Nephron (organoid): ENCODE results near the gene FAM120C.

Experiments used
- H3K27ac Mint-ChIP-seq, 3 experiments: 2 replicates each; pipeline ENCODE4 v1.8.0; 2020; ENCODE audit warnings: mixed read lengths in 3 of 3, mild to moderate bottlenecking in 2 of 3, moderate library complexity in 1 of 3
- H3K27me3 Mint-ChIP-seq: 2 replicates; pipeline ENCODE4 v1.8.0; 2021; ENCODE audit warnings: low read depth, mild to moderate bottlenecking, moderate library complexity, mixed read lengths
- H3K36me3 Mint-ChIP-seq: 2 replicates; pipeline ENCODE4 v1.8.0; 2020; ENCODE audit warnings: low read depth, mixed read lengths
- H3K4me1 Mint-ChIP-seq: 2 replicates; pipeline ENCODE4 v1.8.0; 2020; ENCODE audit warnings: mixed read lengths
- H3K4me3 Mint-ChIP-seq, 3 experiments: 2 replicates each; pipeline ENCODE4 v1.8.0; 2020; ENCODE audit warnings: mild to moderate bottlenecking in 3 of 3, mixed read lengths in 3 of 3, moderate library complexity in 2 of 3
- H3K9me3 Mint-ChIP-seq: 2 replicates; pipeline ENCODE4 v1.8.0; 2020; ENCODE audit warnings: mixed read lengths
- TF ChIP-seq, protein P1 (sequence below), 3 experiments: fragments of 200-600 bp; sonication (generic); IDR thresholded peaks; one replicate each; pipeline ENCODE4 v1.5.0; 2021; ENCODE audit warnings: antibody characterized with exemption in 3 of 3; ENCODE audit not compliant: unreplicated experiment in 3 of 3

The FAM120C gene

DNA sequence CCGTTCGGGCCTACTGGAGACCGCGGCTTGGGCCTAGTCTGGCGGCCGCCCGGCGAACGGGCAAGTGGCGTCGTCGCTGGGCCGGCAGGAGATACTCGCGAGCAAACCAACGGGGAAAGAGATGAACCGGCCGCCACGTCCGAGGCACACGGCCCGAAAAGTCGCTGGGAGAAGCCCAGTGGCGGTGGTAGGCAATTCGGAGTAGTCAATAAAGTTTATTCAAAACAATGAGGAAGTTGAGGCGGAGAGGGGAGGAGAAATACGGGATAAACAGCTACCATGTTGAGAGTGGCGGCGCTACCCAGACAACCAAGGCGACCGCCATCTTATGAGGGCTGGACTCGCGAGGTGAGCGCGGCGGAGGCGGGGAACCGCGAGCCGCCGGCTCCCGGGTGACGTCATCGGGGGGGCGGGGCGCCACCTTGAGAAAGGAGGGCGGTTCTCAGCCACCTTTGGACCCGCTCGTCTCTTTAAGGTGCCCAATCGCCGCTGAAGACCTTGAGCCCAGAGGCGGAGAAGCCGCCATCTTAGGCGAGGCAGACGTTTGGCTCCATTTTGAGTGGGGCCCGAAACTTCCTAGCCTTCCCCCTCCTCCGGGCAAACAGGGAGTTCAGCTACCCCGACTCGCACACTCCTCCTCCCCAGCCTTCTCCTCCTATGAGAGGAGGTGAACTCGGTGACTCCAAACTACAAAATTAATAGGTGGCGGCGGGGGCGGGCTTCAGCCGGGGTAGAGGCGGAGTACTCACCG, 138.8 kb downstream of the FAM120C start, which contains the start of gene PHF8:
PHF8 (minus strand) TSS at position 348 of the 751 bp plus-strand sequence. CDS start 1,745 bp downstream, outside the sequence.
- no peaks in the 10 kb centered on the region for H3K27me3 Mint-ChIP-seq
- TF ChIP-seq, protein P1, sequence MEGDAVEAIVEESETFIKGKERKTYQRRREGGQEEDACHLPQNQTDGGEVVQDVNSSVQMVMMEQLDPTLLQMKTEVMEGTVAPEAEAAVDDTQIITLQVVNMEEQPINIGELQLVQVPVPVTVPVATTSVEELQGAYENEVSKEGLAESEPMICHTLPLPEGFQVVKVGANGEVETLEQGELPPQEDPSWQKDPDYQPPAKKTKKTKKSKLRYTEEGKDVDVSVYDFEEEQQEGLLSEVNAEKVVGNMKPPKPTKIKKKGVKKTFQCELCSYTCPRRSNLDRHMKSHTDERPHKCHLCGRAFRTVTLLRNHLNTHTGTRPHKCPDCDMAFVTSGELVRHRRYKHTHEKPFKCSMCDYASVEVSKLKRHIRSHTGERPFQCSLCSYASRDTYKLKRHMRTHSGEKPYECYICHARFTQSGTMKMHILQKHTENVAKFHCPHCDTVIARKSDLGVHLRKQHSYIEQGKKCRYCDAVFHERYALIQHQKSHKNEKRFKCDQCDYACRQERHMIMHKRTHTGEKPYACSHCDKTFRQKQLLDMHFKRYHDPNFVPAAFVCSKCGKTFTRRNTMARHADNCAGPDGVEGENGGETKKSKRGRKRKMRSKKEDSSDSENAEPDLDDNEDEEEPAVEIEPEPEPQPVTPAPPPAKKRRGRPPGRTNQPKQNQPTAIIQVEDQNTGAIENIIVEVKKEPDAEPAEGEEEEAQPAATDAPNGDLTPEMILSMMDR (IDR thresholded peaks at IDR 0.05; ENCODE audit: unreplicated experiment in 3 of 3), result no peak
- peak within 1 kb of the TSS; percentile 96 to 100 (median 100) for H3K27ac Mint-ChIP-seq
- H3K36me3 Mint-ChIP-seq, result peaks cover 7% of the 10 kb centered on the region
- H3K4me1 Mint-ChIP-seq, result peaks cover 6% of the 10 kb centered on the region
- peak within 1 kb of the TSS; percentile 95 to 99 (median 98) for H3K4me3 Mint-ChIP-seq
- H3K9me3 Mint-ChIP-seq, result peaks cover 9% of the 10 kb centered on the region

DNA sequence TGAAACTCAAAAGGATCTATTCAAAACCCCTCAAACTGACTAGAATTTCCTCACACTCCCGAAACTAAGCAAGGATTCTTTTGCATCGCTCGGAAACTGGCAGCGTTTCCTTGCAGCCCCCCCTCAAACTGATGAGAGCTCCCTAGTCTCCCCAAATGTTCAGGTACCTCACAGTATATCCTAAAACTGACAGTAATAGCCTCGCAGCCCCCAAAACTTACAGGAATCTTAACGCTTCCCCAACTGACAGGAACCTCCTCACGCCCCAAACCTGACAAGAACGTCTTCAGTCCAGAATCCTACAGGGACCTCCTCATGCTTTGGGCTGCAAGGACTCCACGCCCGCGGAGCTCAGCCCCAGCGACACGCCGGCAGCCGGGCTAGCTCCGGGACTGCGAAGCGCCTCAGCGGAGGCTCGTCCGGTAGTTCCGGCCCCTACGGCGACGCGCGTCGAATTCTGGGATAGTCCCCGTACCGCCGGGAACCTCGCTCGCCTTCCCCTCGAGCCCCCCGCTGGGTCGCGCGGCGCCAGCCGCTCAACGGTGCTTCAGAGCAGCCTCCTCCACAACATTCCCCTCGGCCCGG, 139.4 kb downstream of the FAM120C start:
- no peaks in the 10 kb centered on the region for H3K27me3 Mint-ChIP-seq
- TF ChIP-seq, protein P1 (IDR thresholded peaks at IDR 0.05; ENCODE audit: unreplicated experiment in 3 of 3), result no peak
- H3K4me1 Mint-ChIP-seq, result peaks cover 6% of the 10 kb centered on the region

DNA sequence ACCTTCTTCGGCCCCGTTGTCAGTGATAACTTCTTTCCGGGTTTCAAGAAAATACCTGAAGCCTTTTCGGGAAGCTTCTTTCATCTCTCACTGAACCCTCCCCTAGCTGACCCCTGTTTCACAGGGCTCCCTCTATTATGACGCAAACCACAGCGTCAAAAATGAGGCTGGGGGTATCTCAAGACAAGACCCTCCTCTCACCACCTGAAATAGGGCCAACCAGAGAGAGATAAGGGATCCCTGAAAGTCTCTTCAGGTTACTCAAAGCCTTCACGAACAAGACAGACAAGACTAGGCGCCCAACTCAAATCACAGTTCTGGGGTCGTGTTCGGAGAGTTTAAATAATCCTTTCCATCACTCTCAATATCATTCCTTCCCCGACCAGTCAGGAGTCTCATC, 140.0 kb downstream of the FAM120C start:
- Mint-ChIP-seq H3K4me1 (peaks cover 6% of the 10 kb centered on the region), H3K27me3 (no peaks in the 10 kb centered on the region), H3K4me3 (peak overlapping the region; percentile 95 to 99 (median 98)), H3K36me3 (peaks cover 7% of the 10 kb centered on the region), H3K9me3 (peaks cover 9% of the 10 kb centered on the region), H3K27ac (peak overlapping the region; percentile 96 to 100 (median 100))
- TF ChIP-seq, protein P1 (IDR thresholded peaks at IDR 0.05; ENCODE audit: unreplicated experiment in 3 of 3), result no peak

More for the DNA sequence above, 139.4 kb downstream of the FAM120C start:
- H3K4me3 Mint-ChIP-seq, result peak overlapping the region; percentile 95 to 99 (median 98)
- H3K36me3 Mint-ChIP-seq, result peaks cover 7% of the 10 kb centered on the region
- H3K27ac Mint-ChIP-seq, result peak overlapping the region; percentile 96 to 100 (median 100)
- H3K9me3 Mint-ChIP-seq, result peaks cover 9% of the 10 kb centered on the region

- Mint-ChIP-seq H3K27ac (peak overlapping the region; percentile 96 to 100 (median 100)), H3K9me3 (peaks cover 9% of the 10 kb centered on the region), H3K36me3 (peaks cover 9% of the 10 kb centered on the region), H3K4me3 (peak overlapping the region; percentile 95 to 99 (median 98)), H3K27me3 (no peaks in the 10 kb centered on the region), H3K4me1 (peaks cover 6% of the 10 kb centered on the region)
- TF ChIP-seq, protein P1 (IDR thresholded peaks at IDR 0.05; ENCODE audit: unreplicated experiment in 3 of 3), result peak in 2 of 3 experiments; percentile 13 to 20
Observed at GRCh38 chrX:54042609-54043021, 140.4 kb downstream of the FAM120C start.

DNA sequence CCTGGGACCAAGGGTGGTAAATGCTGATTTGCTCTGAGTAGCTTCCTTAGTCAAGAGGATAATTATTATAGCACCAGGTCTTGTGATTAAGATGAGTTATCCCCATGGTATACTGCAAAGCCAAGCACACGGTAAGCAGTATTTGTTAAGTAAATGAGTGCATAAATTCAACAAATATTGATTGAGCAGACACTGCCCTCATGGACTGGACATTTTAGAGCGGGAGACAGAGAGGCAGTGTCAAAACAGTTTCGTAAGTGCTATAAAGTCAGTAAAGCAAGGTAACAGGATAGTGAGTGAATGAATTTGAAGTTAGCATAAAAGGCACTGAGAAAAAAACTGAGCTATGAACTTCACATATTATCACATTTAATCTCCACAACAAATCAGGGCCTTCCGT, 152.7 kb downstream of the FAM120C start:
- TF ChIP-seq, protein P1 (IDR thresholded peaks at IDR 0.05; ENCODE audit: unreplicated experiment in 3 of 3), result no peak
- Mint-ChIP-seq H3K27me3 (no peaks in the 10 kb centered on the region), H3K4me3 (no peak overlapping the region), H3K36me3 (peaks cover 52% of the 10 kb centered on the region), H3K4me1 (no peaks in the 10 kb centered on the region), H3K9me3 (peaks cover 17% of the 10 kb centered on the region), H3K27ac (no peak overlapping the region)
